22Rv1 (cell line): ENCODE results near the gene FRY.

ENCODE experiments used
- ZFX ChIP-seq: fragments of 450-650 bp; IDR thresholded peaks from 2 replicates; pipeline ENCODE4 v1.6.1; 2017; ENCODE audit warnings: antibody characterized with exemption, borderline replicate concordance
- TF ChIP-seq, protein P1 (sequence below): fragments of 450-650 bp; IDR thresholded peaks from 2 replicates; pipeline ENCODE4 v1.5.1; 2017; ENCODE audit warnings: mild to moderate bottlenecking

DNA sequence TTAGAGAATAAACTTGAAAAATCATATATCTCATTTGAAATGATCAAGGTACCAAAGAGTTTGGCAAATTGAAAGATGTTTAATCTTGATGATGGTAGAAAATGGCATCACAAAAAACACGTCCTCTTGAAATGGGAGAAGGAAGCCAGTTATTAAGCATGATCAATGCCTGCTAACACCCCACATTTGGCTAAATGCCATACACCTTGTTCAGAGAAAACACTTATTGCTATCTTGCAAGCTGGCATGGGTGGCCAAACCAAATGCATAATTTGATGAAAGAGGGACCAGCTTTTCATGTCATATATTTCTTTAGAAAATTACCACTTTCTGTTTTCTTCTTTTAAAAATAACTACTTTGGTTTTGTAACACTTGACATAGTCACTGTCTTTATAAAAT lies 142.3 kb downstream of the FRY start:
- TF ChIP-seq, protein P1, sequence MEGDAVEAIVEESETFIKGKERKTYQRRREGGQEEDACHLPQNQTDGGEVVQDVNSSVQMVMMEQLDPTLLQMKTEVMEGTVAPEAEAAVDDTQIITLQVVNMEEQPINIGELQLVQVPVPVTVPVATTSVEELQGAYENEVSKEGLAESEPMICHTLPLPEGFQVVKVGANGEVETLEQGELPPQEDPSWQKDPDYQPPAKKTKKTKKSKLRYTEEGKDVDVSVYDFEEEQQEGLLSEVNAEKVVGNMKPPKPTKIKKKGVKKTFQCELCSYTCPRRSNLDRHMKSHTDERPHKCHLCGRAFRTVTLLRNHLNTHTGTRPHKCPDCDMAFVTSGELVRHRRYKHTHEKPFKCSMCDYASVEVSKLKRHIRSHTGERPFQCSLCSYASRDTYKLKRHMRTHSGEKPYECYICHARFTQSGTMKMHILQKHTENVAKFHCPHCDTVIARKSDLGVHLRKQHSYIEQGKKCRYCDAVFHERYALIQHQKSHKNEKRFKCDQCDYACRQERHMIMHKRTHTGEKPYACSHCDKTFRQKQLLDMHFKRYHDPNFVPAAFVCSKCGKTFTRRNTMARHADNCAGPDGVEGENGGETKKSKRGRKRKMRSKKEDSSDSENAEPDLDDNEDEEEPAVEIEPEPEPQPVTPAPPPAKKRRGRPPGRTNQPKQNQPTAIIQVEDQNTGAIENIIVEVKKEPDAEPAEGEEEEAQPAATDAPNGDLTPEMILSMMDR = no peak
- TF ChIP-seq ZFX = no peak
